Measurements from ENCODE around the gene RHBDF2. TPM values are rescaled to one million over a fixed set of nuclear protein-coding genes. Genes with fewer than 3 reads are reported as not detected.

RHBDF2 gene
- total RNA-seq, 1 donor from 2014 or later, result 30.7 TPM

- Mint-ChIP-seq H3K4me1 (ENCODE audit: low read depth, unreplicated experiment) (peaks cover 6% of the 10 kb centered on the region), H3K4me3 (ENCODE audit: unreplicated experiment) (no peak overlapping the region), H3K9me3 (ENCODE audit: unreplicated experiment) (peaks cover 2% of the 10 kb centered on the region), H3K27me3 (ENCODE audit: low read depth, unreplicated experiment) (no peaks in the 10 kb centered on the region), H3K27ac (ENCODE audit: unreplicated experiment) (no peak overlapping the region), H3K36me3 (ENCODE audit: low read depth, unreplicated experiment) (peaks cover 15% of the 10 kb centered on the region)
- Histone ChIP-seq H4K20me1 (ENCODE audit: insufficient read depth, low read length) (no peaks in the 10 kb centered on the region), H3K4me3 (ENCODE audit: insufficient read depth, low read depth, low read length) (no peak overlapping the region), H3K9ac (ENCODE audit: low read length) (no peak overlapping the region), H3K9me3 (ENCODE audit: insufficient read depth, low read depth, low read length) (no peaks in the 10 kb centered on the region), H3K36me3 (ENCODE audit: insufficient read depth, low read length) (no peaks in the 10 kb centered on the region), H3K27ac (ENCODE audit: low read depth, low read length) (no peak overlapping the region), H2AFZ (ENCODE audit: low read depth, low read length) (no peak overlapping the region), H3K79me2 (ENCODE audit: insufficient read depth, low read length) (no peaks in the 10 kb centered on the region), H3K27me3 (ENCODE audit: insufficient read depth, low read length) (no peaks in the 10 kb centered on the region), H3K4me1 (ENCODE audit: insufficient read depth, low read length) (peaks cover 12% of the 10 kb centered on the region), H3K4me2 (ENCODE audit: low read length) (no peak overlapping the region)
- no peak for DNase-seq (ENCODE audit: low read depth)
- no peak for FAIRE-seq
- no peak for TF ChIP-seq EZH2 (IDR thresholded peaks at IDR 0.05; ENCODE audit: insufficient read depth, low read length)
These were observed 21.6 kb downstream of the RHBDF2 start for GRCh38 chr17:76479515-76480060.

- no peaks in the 10 kb centered on the region for H3K79me2 ChIP-seq (ENCODE audit: insufficient read depth, low read length)
- TF ChIP-seq EZH2 (IDR thresholded peaks at IDR 0.05; ENCODE audit: insufficient read depth, low read length), result no peak
- TF ChIP-seq, protein P1, sequence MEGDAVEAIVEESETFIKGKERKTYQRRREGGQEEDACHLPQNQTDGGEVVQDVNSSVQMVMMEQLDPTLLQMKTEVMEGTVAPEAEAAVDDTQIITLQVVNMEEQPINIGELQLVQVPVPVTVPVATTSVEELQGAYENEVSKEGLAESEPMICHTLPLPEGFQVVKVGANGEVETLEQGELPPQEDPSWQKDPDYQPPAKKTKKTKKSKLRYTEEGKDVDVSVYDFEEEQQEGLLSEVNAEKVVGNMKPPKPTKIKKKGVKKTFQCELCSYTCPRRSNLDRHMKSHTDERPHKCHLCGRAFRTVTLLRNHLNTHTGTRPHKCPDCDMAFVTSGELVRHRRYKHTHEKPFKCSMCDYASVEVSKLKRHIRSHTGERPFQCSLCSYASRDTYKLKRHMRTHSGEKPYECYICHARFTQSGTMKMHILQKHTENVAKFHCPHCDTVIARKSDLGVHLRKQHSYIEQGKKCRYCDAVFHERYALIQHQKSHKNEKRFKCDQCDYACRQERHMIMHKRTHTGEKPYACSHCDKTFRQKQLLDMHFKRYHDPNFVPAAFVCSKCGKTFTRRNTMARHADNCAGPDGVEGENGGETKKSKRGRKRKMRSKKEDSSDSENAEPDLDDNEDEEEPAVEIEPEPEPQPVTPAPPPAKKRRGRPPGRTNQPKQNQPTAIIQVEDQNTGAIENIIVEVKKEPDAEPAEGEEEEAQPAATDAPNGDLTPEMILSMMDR (IDR thresholded peaks at IDR 0.05; ENCODE audit: insufficient read depth, low read depth, low read length), result no peak
- H3K27ac ChIP-seq (ENCODE audit: low read depth, low read length), result no peak overlapping the region
- no peak overlapping the region for H2AFZ ChIP-seq (ENCODE audit: low read depth, low read length)
- peaks cover 14% of the 10 kb centered on the region for H3K36me3 Mint-ChIP-seq (ENCODE audit: low read depth, unreplicated experiment)
- H3K27me3 Mint-ChIP-seq (ENCODE audit: low read depth, unreplicated experiment), result no peaks in the 10 kb centered on the region
- H3K27me3 ChIP-seq (ENCODE audit: insufficient read depth, low read length), result no peaks in the 10 kb centered on the region
- no peak overlapping the region for H3K4me2 ChIP-seq (ENCODE audit: low read length)
- FAIRE-seq (no peak), DNase-seq (ENCODE audit: low read depth) (no peak)
- no peak overlapping the region for H3K9ac ChIP-seq (ENCODE audit: low read length)
- no peaks in the 10 kb centered on the region for H3K9me3 ChIP-seq (ENCODE audit: insufficient read depth, low read depth, low read length)
- no peak overlapping the region for H3K4me3 Mint-ChIP-seq (ENCODE audit: unreplicated experiment)
- peaks cover 8% of the 10 kb centered on the region for H3K4me1 ChIP-seq (ENCODE audit: insufficient read depth, low read length)
- no peak overlapping the region for H3K27ac Mint-ChIP-seq (ENCODE audit: unreplicated experiment)
- no peaks in the 10 kb centered on the region for H4K20me1 ChIP-seq (ENCODE audit: insufficient read depth, low read length)
- no peaks in the 10 kb centered on the region for H3K36me3 ChIP-seq (ENCODE audit: insufficient read depth, low read length)
- H3K9me3 Mint-ChIP-seq (ENCODE audit: unreplicated experiment), result peaks cover 2% of the 10 kb centered on the region
- H3K4me3 ChIP-seq (ENCODE audit: insufficient read depth, low read depth, low read length), result no peak overlapping the region
- peaks cover 4% of the 10 kb centered on the region for H3K4me1 Mint-ChIP-seq (ENCODE audit: low read depth, unreplicated experiment)
These were observed 22.3 kb downstream of the RHBDF2 start for GRCh38 chr17:76478730-76479514.

- Mint-ChIP-seq H3K27me3 (ENCODE audit: low read depth, unreplicated experiment) (no peaks in the 10 kb centered on the region), H3K36me3 (ENCODE audit: low read depth, unreplicated experiment) (peaks cover 16% of the 10 kb centered on the region), H3K9me3 (ENCODE audit: unreplicated experiment) (peaks cover 2% of the 10 kb centered on the region), H3K4me3 (ENCODE audit: unreplicated experiment) (no peak overlapping the region), H3K27ac (ENCODE audit: unreplicated experiment) (no peak overlapping the region), H3K4me1 (ENCODE audit: low read depth, unreplicated experiment) (peaks cover 4% of the 10 kb centered on the region)
- no peak overlapping the region for H3K4me2 ChIP-seq (ENCODE audit: low read length)
- H3K27ac ChIP-seq (ENCODE audit: low read depth, low read length), result no peak overlapping the region
- H3K36me3 ChIP-seq (ENCODE audit: insufficient read depth, low read length), result no peaks in the 10 kb centered on the region
- TF ChIP-seq, protein P1 (IDR thresholded peaks at IDR 0.05; ENCODE audit: insufficient read depth, low read depth, low read length), result no peak
- no peak for TF ChIP-seq EZH2 (IDR thresholded peaks at IDR 0.05; ENCODE audit: insufficient read depth, low read length)
- no peaks in the 10 kb centered on the region for H3K27me3 ChIP-seq (ENCODE audit: insufficient read depth, low read length)
- H4K20me1 ChIP-seq (ENCODE audit: insufficient read depth, low read length), result no peaks in the 10 kb centered on the region
- peaks cover 8% of the 10 kb centered on the region for H3K4me1 ChIP-seq (ENCODE audit: insufficient read depth, low read length)
- no peak overlapping the region for H3K9ac ChIP-seq (ENCODE audit: low read length)
- H3K9me3 ChIP-seq (ENCODE audit: insufficient read depth, low read depth, low read length), result no peaks in the 10 kb centered on the region
- no peak for DNase-seq (ENCODE audit: low read depth)
- FAIRE-seq, result no peak
- no peak overlapping the region for H2AFZ ChIP-seq (ENCODE audit: low read depth, low read length)
- H3K79me2 ChIP-seq (ENCODE audit: insufficient read depth, low read length), result no peaks in the 10 kb centered on the region
- H3K4me3 ChIP-seq (ENCODE audit: insufficient read depth, low read depth, low read length), result no peak overlapping the region
These were observed 23.1 kb downstream of the RHBDF2 start for GRCh38 chr17:76478097-76478496.
